ENCODE data around the gene TCOF1.
A peak's percentile ranks its signal among the peaks of the same experiment; 100 is the strongest.

The TCOF1 gene

GRCh38 chr5:150350524-150351344 lies 6.8 kb upstream of the TCOF1 start:
- no peak for TF ChIP-seq GATA1 (IDR thresholded peaks at IDR 0.05; ENCODE audit: low read depth, low read length)
- no peak for TF ChIP-seq POLR2A (IDR thresholded peaks at IDR 0.05; ENCODE audit: low read length)
- DNase-seq: peak; percentile 56 to 58

DNA sequence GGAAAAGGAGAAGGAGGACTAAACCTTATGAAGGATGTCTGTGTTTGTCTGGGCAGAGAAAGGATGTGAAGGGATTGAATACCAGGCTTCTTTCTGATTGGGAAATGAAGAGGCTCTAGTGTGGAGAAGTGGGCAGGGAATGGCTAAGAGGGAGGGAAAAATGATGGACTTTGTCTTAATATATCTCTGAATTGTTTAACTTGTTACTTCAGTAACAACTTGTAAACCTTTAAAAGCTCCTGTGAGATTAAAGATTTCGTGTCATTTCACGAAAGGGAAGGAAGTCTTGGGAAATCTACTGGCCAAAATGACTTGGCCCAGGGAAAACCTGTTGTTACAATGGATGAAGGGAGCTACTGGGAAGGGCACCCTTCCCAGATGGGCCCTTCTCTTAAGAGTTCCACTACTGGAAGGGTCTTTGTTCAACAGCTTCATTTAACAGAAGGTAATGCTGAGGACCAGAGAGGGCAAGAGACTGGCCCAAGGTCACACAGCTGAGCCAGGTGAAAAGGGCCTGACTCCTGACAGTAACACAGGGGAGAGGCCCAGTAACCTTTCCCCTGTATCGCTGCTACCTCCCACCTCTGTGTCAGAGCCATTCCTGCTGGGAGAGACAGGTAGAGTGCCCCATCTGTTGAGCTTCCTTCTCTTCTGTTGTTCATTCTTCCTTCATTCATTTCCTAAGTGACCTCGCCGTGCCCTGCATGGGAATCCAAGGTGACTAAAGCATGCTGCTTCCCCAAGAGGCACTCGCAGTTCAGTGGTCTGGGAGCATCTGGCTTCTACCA lies 5.1 kb upstream of the TCOF1 start:
- no peak for DNase-seq
- no peak for TF ChIP-seq POLR2A (IDR thresholded peaks at IDR 0.05; ENCODE audit: low read length)
- TF ChIP-seq GATA1 (IDR thresholded peaks at IDR 0.05; ENCODE audit: low read depth, low read length): no peak

- TF ChIP-seq POLR2A (IDR thresholded peaks at IDR 0.05; ENCODE audit: low read length): no peak
- DNase-seq: no peak
These were observed 4.3 kb upstream of the TCOF1 start for GRCh38 chr5:150353032-150353675.

- TF ChIP-seq GATA1 (IDR thresholded peaks at IDR 0.05; ENCODE audit: low read depth, low read length): no peak
- TF ChIP-seq POLR2A (IDR thresholded peaks at IDR 0.05; ENCODE audit: low read length): no peak
- no peak for DNase-seq
These were observed 1.7 kb upstream of the TCOF1 start for GRCh38 chr5:150355791-150356190.

GRCh38 chr5:150356575-150357294 lies 762 bp upstream of the TCOF1 start:
- no peak for TF ChIP-seq POLR2A (IDR thresholded peaks at IDR 0.05; ENCODE audit: low read length)
- no peak for TF ChIP-seq GATA1 (IDR thresholded peaks at IDR 0.05; ENCODE audit: low read depth, low read length)
- DNase-seq: no peak

DNA sequence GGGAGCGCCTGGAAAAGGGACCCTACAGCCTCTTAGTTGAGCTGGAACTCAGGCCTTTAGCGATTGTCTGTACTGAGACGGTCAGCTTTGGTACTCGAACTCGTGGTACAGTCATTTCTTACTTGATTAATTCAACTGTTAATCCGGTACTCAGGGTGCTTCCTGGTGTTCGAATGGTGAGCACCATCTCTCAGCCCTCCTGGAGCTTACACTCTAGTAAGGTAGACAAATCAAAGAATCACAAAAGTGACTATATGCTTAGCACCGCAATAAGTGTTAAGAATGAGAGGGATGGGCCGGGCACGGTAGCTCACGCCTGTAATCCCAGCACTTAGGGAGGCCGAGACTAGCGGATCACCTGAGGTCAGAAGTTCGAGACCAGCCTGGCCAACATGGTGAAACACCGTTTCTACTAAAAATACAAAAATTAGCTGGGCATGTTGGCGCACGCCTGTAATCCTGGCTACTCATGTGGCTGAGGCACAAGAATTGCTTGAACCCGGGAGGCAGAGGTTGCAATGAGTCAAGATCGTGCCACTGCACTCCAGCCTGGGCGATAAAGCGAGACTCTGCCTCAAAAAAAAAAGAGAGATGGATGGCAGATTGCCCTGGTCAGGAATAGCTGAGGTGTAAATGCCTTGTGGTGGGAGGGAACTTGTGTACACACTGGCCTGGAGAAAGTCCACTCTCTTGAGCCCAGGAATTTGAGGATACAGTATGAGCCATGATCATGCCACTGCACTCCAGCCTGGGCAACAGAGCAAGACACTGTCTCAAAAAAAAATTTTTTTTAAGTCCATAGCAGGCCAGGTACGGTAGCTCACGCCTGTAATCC lies 981 bp downstream of the TCOF1 start:
- no peak for TF ChIP-seq POLR2A (IDR thresholded peaks at IDR 0.05; ENCODE audit: low read length)
- TF ChIP-seq GATA1 (IDR thresholded peaks at IDR 0.05; ENCODE audit: low read depth, low read length): no peak

DNA sequence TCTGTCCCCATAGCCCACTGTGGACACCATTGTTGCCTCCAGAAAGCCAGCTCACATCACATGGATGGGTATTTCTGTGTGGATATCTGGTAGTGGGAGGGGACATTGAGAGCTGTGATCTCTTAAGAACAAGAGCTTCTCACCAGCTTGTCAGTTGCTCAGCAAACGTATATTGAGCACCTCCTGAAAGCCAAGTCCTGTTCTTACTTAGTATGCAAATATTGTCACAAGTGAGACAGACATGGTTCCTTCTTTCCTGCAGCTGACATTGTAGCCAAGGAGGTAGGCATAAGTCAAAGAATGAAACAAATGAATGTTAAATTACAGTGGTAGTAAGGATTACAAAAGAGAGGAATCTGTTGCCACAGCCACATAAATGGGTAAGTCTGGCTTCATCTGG lies 3.8 kb downstream of the TCOF1 start:
- TF ChIP-seq POLR2A (IDR thresholded peaks at IDR 0.05; ENCODE audit: low read length) (no peak), GATA1 (IDR thresholded peaks at IDR 0.05; ENCODE audit: low read depth, low read length) (no peak)
- DNase-seq: no peak

More for the DNA sequence above, 981 bp downstream of the TCOF1 start:
- DNase-seq: no peak

DNA sequence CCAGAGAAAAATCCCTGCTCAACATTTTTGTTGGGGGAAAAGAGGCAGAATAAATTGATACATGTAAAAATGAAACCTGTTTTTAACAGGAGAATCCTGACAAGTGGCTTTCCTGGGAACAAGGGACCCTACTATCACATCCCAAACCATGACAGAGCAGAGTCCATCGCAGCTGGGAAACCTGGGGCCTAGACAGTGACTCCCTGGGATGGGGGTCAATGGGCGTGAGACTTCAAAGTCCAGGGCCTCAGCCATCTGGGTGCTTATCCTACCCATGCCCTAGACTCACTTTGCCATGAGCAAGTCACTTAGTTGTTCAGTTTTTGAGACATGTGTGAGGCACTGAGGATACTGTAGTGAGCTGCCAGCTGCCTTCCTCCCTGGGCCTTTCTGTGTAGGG lies 5.7 kb downstream of the TCOF1 start:
- no peak for DNase-seq
- TF ChIP-seq GATA1 (IDR thresholded peaks at IDR 0.05; ENCODE audit: low read depth, low read length) (no peak), POLR2A (IDR thresholded peaks at IDR 0.05; ENCODE audit: low read length) (no peak)

GRCh38 chr5:150364004-150364403 lies 6.5 kb downstream of the TCOF1 start:
- DNase-seq: no peak
- TF ChIP-seq GATA1 (IDR thresholded peaks at IDR 0.05; ENCODE audit: low read depth, low read length): no peak

DNA sequence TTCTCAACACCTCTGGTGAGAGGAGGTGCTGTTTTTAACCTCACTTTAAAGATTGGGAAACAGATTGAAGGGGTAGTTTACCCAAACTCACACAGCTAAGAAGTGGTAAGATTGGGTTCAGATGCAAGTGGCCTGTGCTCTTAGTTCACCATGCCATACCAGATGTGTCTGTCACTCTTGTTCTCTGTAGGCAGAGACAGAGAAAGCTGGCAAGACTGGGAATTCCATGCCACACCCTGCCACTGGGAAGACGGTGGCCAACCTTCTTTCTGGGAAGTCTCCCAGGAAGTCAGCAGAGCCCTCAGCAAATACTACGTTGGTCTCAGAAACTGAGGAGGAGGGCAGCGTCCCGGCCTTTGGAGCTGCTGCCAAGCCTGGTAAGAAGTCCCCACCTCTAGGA lies 11.0 kb downstream of the TCOF1 start:
- TF ChIP-seq POLR2A (IDR thresholded peaks at IDR 0.05; ENCODE audit: low read length): no peak
- no peak for TF ChIP-seq GATA1 (IDR thresholded peaks at IDR 0.05; ENCODE audit: low read depth, low read length)
- DNase-seq: no peak

DNA sequence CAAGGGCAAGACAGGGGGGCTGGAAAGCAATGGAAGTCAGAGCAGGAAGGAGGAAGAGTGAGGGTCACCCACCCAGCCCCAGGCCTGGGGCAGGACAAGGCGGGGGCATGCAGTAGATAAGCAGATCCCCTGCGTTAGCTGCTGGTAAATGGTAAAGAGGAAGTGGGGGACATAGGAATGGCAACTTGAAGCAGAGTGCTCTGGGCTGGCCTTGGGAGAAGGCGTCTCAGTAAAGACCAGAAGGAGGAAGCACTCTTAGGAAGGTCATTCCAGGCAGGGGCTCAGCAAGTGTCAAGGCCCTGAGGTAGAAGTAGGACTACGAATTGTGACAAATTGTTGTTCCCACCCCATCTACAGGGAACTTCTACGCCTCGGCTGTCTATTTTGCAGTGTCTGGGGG lies 15.1 kb downstream of the TCOF1 start:
- DNase-seq: no peak
- TF ChIP-seq POLR2A (IDR thresholded peaks at IDR 0.05; ENCODE audit: low read length) (no peak), GATA1 (IDR thresholded peaks at IDR 0.05; ENCODE audit: low read depth, low read length) (no peak)

DNA sequence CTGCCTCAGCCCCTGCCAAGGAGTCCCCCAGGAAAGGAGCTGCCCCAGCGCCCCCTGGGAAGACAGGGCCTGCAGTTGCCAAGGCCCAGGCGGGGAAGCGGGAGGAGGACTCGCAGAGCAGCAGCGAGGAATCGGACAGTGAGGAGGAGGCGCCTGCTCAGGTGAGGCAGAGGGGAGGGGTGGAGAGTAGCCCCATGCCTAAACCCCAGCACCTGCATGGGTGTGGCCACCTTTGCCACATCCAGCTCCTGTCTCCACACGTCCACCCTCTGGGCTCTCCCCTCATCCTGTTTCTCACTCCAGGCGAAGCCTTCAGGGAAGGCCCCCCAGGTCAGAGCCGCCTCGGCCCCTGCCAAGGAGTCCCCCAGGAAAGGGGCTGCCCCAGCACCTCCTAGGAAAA lies 17.2 kb downstream of the TCOF1 start:
- DNase-seq: no peak
- TF ChIP-seq GATA1 (IDR thresholded peaks at IDR 0.05; ENCODE audit: low read depth, low read length) (no peak), POLR2A (IDR thresholded peaks at IDR 0.05; ENCODE audit: low read length) (no peak)

All from erythroblast (primary cell).